ENCODE results near the gene LRIG1. TPM values are rescaled to one million over a fixed set of nuclear protein-coding genes. Genes with fewer than 3 reads are reported as not detected.

Gene LRIG1
- polyA plus RNA-seq, 1 donor: 102 TPM

DNA sequence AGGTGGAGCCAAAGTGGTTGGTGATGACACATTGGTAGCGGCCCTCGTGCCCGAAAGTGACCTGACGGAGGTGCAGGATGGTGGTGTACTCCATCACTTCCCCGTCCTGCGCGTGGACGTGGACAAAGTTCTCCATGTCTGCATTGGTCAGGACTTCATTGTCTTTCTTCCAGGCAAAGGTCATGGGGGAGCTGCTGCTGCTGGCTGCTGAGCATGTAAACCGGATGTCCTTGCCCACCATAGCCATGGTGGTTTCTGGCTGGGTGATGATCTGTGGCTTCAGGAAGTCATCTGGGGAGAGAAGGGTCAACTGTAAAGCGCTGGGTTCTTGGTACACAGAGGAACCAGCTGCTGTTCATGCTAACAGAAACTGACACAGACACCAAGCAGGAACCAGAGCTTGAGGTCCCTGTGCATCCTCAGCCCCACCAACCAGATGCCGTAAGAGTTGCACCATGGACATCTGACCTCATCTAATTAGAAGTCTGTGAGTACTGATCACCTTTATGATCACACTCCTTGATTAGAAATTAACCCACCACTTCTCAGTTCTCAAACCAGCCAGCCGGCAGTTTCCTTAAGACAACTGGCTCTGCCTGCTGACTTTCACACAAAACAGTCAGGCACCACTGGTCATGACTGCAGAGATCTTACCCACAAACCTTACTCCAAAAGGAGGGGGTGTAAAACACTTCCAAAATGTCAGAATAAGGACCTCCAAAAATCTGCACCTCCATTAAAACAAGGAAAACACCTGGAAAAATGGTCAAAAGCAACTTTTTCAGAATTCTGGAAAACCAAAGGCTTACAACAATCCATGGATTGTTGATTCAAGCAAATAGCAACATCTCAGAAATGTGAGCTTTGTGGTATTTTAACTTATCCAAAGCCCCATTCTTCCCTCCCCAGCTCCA lies 114.6 kb downstream of the LRIG1 start:
- no peak for DNase-seq (ENCODE audit: low read depth)

DNA sequence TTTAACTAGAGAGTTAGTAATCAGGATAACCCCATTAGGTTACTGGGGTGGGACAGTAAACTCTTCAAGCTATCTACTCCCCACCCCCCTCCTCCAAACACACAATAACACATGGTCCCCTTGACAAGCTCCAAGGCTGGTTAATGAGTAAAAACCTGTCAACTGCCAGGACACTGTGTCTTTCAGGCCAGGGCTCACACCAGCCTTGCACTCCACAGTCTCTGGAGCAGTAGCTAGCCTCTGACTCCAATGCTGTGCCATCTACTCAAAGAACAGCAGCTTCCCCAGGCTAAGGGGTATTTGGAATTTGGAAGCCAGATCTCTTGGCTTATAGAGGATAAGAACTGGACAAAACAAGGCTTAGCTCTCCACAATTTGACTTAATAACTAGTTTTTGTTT lies 115.8 kb downstream of the LRIG1 start:
- DNase-seq (ENCODE audit: low read depth): no peak

- no peak for DNase-seq (ENCODE audit: low read depth)
These were observed 116.7 kb downstream of the LRIG1 start for GRCh38 chr3:66383998-66384745.

DNA sequence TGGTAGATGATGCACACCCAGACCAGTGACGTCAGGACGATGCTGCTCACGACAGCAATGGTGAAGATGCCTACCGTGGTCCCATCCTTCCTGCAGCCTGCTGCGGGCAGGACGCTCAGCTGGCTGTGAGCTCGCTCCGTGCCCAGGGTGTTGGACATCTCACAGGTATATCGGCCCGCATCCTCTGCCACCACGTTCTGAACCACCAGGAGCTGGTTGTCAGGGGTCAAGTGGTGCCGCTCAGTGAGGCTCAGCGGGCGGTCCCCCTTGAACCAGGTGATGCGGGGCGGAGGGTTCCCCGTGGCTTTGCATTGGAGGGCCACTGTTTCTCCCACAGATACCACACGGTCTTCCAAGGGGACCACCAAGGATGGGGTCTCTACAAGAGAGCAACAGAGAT lies 117.8 kb downstream of the LRIG1 start:
- DNase-seq (ENCODE audit: low read depth): no peak

- DNase-seq (ENCODE audit: low read depth): no peak
These were observed 118.7 kb downstream of the LRIG1 start for GRCh38 chr3:66382142-66382541.

DNA sequence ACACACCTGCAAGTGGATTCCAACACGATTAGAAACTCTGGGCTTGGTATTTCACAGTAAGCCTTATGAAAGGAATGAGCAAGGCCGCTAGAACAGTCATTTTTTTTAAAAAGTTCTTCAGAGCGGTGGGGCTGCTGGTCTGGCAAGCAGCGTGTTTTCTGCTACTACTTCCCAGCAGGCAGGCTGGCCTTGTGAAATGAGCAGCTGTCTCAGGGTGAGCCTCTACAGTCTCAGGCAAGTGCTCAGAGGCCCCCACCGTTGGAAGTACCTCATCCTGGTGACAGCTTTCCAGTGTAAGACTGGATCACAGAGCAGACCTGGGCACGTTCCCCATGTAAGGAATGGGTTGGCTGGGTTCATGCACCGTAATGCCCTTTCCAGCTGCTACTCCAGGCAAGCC lies 119.2 kb downstream of the LRIG1 start:
- DNase-seq (ENCODE audit: low read depth): no peak

DNA sequence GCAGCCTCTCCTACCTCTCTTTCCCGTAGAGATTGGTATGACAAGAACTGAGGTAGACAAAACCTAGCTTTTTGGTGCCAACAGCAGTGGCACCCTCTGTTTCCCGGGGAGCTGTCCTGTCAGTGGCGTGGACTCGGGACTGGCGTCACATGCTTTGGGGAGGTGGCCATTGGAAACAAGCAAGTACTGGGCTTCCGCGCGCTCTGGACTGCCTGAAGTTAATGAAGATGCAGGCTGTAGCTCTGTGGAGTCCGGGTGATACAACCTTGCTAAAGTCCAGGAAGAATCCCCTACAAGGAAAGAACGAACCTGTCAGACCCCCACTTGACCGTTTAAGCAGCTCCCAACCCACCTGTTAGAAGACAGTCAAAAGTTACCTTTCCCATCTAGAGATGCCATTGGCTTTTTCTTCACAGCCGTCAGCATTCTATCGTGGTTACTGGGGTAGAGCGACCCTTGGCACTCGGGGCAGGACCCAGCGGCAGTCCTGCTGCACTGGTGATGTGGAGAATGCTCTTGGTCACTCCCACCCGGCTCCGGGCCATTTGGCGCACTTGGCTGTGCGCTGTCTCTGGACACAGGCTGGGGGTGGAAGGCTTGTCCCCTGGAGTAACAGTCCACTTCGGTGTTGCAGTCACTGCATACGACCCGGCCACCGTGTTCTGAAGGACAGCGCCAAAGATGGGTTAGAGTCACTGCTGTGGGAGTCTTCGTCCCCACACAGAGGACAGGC lies 120.5 kb downstream of the LRIG1 start:
- no peak for DNase-seq (ENCODE audit: low read depth)

DNA sequence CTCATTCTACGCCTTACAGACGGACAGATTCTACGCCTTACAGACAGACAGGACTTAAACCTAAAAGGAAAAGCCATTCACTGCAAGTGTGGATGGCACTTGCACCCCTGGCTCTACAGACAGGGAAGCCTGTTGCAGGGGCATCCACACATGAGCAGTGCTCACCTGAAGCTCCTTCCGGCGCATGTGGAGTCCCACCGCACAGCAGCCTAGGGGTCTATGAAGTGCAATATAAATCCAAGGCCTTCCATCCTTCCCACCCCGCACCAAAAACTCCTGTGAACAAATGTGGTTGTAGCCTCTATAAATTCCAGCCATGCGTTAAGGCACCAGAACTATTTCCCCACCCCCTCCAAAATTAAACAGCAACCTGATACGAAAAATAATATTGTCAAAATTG lies 121.3 kb downstream of the LRIG1 start:
- no peak for DNase-seq (ENCODE audit: low read depth)

DNA sequence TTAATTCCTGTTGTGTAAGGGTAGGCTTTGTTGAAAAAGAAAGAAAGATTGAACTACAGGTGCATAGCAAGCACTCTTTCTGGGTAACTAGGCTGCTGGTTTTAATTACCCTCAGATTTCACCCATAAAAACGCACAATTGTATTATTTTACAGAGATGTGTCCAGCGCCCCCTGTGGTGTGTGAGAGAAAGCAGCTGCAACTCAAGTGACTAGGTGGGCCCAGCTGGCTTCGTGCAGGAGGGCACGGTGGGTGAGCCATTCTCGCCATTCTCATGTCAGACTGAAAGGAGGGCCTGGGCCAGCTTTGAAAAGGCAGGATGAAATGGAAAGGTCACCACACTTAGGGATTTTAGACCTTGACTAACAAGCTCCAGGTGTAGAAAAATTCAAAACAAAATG lies 122.6 kb downstream of the LRIG1 start:
- no peak for DNase-seq (ENCODE audit: low read depth)

- no peak for DNase-seq (ENCODE audit: low read depth)
These were observed 123.0 kb downstream of the LRIG1 start for GRCh38 chr3:66377800-66378199.

- no peak for DNase-seq (ENCODE audit: low read depth)
These were observed 124.3 kb downstream of the LRIG1 start for GRCh38 chr3:66376568-66376967.

- DNase-seq (ENCODE audit: low read depth): no peak
These were observed 128.0 kb downstream of the LRIG1 start for GRCh38 chr3:66372681-66373350.

DNA sequence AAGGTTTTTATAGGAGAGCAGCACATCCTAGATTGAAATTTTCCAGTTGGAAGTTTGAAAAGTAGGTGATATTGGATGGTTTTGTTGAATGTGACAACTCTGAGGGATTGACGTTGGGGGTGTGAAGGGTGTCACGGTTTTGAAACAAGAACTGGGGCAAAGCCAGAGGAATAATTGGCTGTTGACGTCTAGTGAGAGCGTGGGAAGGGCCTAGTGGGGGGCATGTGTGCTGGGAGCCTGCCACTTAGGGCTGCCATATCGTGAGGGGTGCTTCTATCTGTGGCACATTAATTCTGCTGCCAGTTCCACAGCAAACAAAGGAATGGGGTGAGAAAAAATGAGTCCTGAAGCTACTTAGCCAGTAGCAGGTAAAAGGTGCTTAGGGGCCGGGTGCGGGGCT lies 129.4 kb downstream of the LRIG1 start:
- no peak for DNase-seq (ENCODE audit: low read depth)

GRCh38 chr3:66370179-66370578 lies 130.6 kb downstream of the LRIG1 start:
- DNase-seq (ENCODE audit: low read depth): no peak

GRCh38 chr3:66367979-66368378 lies 132.8 kb downstream of the LRIG1 start:
- no peak for DNase-seq (ENCODE audit: low read depth)

DNA sequence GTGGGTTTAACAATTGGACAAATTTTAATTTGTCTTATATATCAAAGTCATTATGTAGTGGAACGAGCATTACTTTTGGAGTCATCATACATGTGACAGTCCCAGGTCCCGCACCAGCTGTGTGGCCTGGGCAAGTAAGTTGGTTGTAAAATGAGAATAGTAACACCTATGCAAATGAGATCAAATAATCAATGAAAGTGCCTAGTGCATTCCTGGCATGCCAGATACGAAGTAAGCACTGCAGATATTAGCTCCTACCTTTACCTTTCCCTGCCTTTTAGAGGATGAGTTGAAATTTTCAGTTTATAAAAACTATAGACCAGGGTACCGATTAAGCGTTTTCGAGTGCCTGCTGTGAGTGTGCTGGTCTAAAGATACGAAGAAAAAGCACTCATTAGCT lies 134.1 kb downstream of the LRIG1 start:
- DNase-seq (ENCODE audit: low read depth): no peak

- no peak for DNase-seq (ENCODE audit: low read depth)
These were observed 135.7 kb downstream of the LRIG1 start for GRCh38 chr3:66365080-66365479.

GRCh38 chr3:66363148-66363547 lies 137.7 kb downstream of the LRIG1 start:
- no peak for DNase-seq (ENCODE audit: low read depth)

DNA sequence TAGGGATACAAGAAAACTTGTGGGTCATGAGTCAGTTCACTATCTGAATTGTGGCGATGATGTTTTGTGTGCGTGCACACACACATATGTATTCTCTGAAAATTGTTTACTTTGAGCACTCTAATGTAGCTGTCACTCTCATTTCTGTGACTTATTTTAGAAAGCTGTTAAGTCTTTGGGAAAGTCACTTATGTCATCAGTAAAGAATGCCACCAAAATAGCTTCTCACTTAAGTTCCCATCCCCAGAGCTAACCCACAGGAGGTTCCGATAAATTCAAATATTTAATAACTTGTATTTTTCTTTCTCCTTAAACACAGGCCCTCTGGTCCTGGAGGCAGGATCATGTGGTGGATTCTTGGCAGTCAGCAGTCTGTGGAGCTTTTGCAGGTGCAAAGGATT lies 138.3 kb downstream of the LRIG1 start:
- DNase-seq (ENCODE audit: low read depth): peak; percentile 52

DNA sequence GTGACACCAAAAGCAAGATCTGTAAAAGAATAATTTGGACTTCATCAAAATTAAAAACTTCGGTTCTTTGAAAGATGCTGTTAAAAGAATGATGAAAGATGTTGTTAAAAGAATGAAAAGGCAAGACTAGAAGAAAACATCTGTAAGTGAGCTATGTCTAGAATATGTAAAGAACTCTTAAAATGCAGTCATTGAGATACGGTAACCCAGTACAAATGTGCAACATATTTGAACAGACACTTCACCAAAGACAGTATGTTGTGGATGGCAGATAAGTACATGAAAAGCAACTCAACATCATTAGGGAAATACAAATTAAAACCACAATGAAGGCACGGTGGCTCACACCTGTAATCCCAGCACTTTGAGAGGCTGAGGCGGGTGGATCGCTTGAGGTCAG lies 139.5 kb downstream of the LRIG1 start:
- DNase-seq (ENCODE audit: low read depth): no peak

GRCh38 chr3:66355997-66356396 lies 144.8 kb downstream of the LRIG1 start:
- DNase-seq (ENCODE audit: low read depth): no peak

DNA sequence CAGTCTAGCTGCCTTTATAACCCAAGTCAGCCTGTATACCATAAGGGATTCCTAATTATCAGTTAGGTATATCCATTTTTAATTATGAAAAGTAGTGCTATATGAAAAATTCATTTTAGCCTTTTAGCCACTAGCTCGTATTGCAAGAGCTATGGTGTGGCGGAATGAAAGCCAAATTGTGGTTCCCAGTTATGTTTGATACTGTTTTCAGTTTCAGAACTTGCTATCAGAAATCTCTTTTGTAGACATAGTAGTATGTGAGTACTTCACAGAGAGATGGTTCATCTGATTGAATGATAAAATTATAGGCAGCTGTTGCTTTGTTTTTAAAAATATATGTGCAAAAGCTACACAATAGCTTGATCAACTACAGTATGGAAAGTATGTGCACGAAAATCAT lies 145.4 kb downstream of the LRIG1 start:
- DNase-seq (ENCODE audit: low read depth): no peak
